GM18870 (cell line): ENCODE results near the gene MGMT.

Experiments
- ATAC-seq: cut with Tn5 transposase; IDR thresholded peaks from one replicate; pipeline ENCODE4 v1.9.1; 2021; ENCODE audit warnings: moderate library complexity; ENCODE audit not compliant: unreplicated experiment

MGMT gene

GRCh38 chr10:129786216-129786615, 319.2 kb downstream of the MGMT start:
- no peak for ATAC-seq

GRCh38 chr10:129787557-129787956, 320.5 kb downstream of the MGMT start:
- ATAC-seq, result no peak

DNA sequence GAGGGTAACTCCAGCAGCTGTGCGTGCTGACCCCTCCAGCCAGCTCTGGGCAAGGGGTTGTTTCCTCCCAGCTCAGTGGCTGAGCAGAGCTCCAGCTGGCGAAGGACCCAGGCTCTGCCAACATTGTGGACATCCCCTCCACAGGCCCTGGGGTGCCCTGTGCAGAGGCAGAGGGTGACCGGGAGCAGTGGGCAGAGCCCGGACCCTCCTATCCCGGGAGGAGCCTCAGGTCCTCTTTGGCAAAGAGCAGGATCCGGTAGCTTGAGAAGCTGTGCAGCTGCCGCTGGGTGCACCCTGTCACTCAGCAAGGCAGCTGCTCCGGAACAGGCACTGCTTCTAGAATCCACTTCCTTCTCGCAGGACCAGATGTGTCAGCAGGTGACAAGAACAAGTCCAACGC, 321.2 kb downstream of the MGMT start:
- no peak for ATAC-seq

- no peak for ATAC-seq
These were observed 323.8 kb downstream of the MGMT start for GRCh38 chr10:129790715-129791446.

- ATAC-seq, result no peak
These were observed 325.1 kb downstream of the MGMT start for GRCh38 chr10:129792141-129792540.

- no peak for ATAC-seq
These were observed 325.8 kb downstream of the MGMT start for GRCh38 chr10:129792864-129793263.

DNA sequence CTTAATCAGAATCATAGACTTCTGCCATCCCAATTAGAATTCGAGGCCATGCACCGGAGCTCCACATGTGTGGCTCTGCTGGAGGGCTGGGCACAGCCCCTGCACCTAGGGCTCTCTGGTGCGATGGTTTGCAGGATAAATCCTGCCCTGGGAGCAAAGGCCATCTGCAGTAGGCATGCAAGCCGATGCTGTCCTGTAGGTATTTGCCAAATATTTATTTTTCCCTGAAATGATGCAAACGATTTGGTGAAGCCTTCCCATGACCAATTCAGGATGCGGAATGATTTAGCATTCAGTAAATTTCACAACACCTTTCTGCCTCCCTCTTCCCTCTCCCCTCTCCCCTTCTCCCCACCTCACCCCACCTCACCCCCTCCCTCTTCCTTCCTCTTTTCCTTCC, 326.4 kb downstream of the MGMT start:
- ATAC-seq, result no peak

- ATAC-seq, result no peak
These were observed 327.0 kb downstream of the MGMT start for GRCh38 chr10:129793996-129794395.

DNA sequence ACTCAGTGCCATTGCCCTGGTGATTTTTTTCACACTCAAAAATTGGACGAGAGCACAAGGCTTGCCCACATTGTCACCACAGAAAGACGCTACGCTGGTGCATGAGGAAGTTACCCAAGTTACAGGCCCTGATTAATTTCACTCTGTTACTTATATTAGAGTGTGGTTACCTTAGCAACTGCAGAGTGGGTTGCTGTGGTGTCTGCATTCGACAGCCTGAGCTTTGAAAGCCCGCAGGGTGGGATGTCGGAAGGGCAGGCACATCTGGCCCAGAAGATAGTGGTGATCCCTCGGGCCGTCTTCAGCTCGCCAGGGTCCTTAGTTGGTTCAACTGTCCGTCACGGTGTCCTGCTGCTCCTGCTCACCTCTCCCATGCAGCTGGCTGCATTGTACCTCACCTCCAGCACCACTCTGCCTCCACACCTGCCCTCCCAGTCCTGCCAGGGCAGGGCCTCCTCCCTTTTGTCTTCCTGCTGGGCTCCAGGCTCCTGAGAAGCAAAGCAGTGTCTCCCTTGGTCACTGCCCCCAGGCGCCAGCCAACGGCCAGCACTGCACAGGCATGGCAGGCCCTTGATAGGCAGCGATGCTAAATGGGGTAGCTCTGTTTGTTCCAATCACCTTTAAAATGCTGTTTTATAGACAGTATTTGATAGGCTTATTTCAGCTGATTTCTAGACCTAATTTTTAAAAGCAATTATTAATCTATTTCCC, 329.8 kb downstream of the MGMT start:
- no peak for ATAC-seq

DNA sequence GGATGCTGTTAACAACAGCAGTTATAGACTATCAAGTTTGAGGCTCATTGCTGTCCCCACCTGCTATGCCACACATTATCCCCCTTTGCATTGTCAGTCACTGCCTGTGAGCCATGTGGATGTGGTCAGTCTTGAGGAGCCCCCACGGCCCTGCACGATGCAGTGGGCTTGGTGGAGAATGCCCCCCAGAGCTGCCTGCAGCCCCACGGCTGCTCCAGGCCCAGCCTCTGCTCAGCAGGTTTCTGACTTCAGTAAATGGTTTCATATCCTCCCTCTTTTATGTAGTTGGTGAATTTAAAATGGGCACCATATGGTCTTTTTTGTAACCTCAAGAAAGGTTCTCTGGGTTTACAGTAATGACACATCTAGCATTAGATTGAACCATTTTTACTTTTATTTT, 332.9 kb downstream of the MGMT start:
- ATAC-seq, result no peak

DNA sequence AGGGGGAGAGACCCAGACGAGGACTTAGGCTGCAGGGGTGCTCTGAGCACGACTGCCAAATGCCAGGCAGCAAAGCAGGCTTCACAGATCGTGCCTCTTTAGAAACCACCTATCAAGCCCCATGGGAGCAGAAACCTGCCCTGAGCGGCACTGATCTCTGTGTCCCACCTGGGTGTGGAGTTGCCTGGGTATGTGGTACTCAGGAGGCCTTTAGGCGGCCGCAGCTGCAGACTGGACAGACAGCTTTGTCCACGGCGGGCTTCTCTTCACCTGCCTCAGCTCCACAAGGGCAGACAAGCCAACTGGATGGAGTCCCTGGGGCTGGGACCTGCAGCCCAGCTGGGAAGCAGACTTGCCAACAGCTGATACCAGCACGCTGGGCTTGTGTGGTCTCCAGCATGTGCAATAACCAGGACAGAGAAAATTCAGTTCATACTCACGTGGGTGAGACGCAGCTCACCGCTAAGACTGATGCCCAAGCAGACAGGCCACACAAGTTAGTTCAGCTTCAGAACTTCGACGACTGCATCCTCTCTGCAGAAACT, 333.8 kb downstream of the MGMT start:
- no peak for ATAC-seq

DNA sequence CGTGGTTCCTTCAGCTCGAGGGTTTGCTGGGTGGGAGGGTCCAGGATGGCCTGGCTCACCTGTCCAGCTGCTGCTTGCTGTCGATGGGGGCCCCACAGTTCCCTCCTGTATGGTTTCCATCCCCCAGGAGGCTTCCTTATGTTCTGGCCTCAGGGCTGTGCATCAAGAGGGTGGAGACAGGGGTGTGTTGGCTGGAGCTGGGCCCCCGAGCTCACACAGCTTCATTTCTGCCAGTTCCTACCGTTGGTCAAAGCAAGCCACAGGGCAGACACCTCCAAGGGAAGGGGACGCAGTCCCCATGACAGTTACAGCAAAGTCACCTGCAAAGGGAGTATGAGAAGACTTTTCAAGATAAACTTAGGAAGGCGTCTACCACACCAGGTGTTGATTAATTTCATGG, 340.2 kb downstream of the MGMT start:
- no peak for ATAC-seq

- no peak for ATAC-seq
These were observed 341.3 kb downstream of the MGMT start for GRCh38 chr10:129808092-129808983.

GRCh38 chr10:129809431-129809830, 342.4 kb downstream of the MGMT start:
- no peak for ATAC-seq

DNA sequence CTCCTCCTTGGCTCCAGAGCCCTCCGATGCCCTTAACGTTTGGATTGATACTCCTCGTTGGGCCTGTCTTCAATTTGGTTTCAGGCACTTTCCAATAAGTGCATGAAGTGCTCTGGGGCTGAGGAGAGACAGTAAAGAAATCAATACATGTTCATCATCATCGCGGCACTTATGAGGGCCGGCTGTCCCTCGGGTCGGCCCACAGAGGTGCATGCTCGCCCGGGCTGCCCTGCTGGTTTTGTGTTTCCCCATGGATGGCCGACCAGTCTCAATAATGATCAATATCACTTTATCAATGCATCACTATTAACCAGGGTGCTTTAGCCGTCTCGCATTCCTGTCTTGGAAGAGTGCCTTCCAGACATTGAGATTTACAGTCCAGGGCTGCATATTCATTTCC, 342.8 kb downstream of the MGMT start:
- no peak for ATAC-seq

GRCh38 chr10:129811208-129811607, 344.2 kb downstream of the MGMT start:
- no peak for ATAC-seq

GRCh38 chr10:129812398-129812797, 345.4 kb downstream of the MGMT start:
- no peak for ATAC-seq

DNA sequence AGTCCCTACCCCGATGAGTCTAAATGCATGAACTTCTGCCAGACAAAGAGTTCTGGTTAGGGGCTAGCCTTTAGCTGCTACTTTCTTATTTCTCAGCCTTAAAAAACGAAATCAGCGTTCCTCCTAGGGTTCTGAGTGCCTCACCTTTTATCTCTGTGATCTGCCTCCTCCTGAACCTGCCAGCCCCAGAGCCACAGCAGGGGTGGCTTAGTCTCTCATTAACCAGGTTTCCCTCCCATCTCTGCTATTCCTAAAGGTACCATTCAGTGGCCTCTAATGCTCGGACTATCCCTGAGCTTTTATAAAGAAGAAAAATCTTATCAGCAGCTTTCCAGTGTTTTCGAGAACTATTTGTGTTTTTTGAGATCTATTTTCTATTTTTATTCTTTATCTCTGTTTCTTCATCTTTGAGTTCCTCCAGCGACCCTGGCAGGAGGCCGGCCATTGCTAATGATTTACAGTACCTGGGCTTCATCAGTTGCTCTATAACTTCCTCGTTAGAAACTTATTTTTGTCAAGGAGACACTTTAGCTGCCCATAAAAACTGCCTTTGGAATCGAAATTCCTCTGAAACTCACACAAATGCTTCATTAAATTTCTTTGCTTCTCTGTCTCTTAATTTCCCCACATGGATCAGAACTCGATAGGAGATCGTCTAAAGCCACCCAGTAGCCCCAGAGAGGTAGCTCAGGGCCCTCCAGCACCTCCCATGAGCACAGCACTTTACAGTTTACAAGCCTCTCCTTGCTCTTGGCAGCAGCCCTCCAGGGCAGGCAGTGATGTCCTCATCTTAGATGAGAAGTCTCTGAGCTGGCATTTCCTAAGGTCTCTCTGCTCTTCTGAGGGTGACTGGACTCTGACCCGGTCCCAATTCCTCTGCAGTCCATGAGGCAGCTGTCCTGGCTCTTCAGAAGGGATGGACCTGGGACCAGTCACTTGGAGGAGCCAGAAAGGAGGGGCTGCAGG, 347.9 kb downstream of the MGMT start:
- ATAC-seq, result no peak

DNA sequence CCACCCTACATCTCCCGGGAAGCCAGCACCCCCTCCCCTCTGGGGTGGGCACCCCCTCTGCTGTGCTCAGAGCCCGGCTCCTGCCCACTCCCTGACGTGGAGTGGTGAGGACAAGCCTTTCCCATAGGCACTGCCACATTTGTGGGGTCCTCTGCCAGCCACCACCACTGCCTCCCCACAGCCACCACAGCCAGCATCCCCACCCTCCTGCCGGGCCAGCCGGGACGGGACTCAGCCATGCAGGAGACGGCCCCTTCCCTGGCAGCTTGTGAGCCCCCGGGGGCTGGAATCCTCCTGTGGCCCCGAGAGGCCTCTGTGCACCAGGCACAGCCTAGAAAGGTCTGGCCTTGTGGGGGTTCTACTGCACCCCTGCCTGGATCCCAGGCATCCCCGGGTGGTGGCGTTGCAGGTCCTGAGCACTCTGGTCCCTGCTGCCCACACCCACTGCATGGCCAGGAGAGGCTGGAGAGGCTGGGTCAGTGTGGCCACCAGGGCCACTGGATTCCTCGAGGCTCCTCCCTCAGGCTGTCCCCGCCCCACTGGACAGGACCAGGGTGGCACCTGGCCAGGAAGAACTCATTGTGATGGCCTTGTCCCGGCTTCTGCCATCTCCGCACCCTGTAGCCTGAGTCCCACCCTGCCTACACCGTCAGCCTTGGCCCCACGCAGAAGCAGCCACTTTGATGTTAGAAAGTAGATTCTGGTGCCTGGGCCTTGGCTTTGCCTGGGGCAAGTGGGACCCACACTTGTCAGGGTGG, 349.0 kb downstream of the MGMT start:
- ATAC-seq, result no peak
